AML-193 (cell line): Measurements from ENCODE around the gene CENPM.
A peak's percentile ranks its signal among the peaks of the same experiment; 100 is the strongest.
"Not testable (repeated sequence)": the region's sequence is repeated elsewhere in the genome, so short reads cannot be mapped to it uniquely, and the experiment has no call there.

Source experiments
- DNase-seq, 2 experiments: peaks; one replicate each; lab custom pipeline; 2025; lab: John Stamatoyannopoulos, UW

CENPM gene

GRCh38 chr22:41966607-41967240 lies 19.8 kb upstream of the CENPM start:
- peak; percentile 82 to 88 for DNase-seq

GRCh38 chr22:41966225-41966606 lies 19.3 kb upstream of the CENPM start:
- no peak for DNase-seq

- no peak for DNase-seq
These were observed 17.1 kb upstream of the CENPM start for GRCh38 chr22:41964112-41964491.

- DNase-seq: peak; percentile 7 to 8
These were observed 16.6 kb upstream of the CENPM start for GRCh38 chr22:41963453-41964111.

- no peak for DNase-seq
These were observed 11.1 kb upstream of the CENPM start for GRCh38 chr22:41957941-41958556.

- no peak for DNase-seq
These were observed 5.8 kb upstream of the CENPM start for GRCh38 chr22:41952713-41953112.

- no peak for DNase-seq
These were observed 5.0 kb upstream of the CENPM start, which contains the start of gene SMIM45 for GRCh38 chr22:41951898-41952474. SMIM45 (plus strand) TSS chr22:41952150.

GRCh38 chr22:41949297-41949965 lies 2.5 kb upstream of the CENPM start:
- no peak for DNase-seq

GRCh38 chr22:41948928-41949296 lies 2.0 kb upstream of the CENPM start:
- DNase-seq: not testable (repeated sequence)

- DNase-seq: no peak
These were observed 1.2 kb upstream of the CENPM start for GRCh38 chr22:41948142-41948541.

GRCh38 chr22:41947424-41948080 lies 600 bp upstream of the CENPM start:
- no peak for DNase-seq

- DNase-seq: no peak
These were observed 3.2 kb downstream of the CENPM start for GRCh38 chr22:41943661-41944209.

GRCh38 chr22:41940832-41941765 lies 5.9 kb downstream of the CENPM start:
- DNase-seq: peak; percentile 31 to 49

- no peak for DNase-seq
These were observed 6.7 kb downstream of the CENPM start for GRCh38 chr22:41939981-41940831.

GRCh38 chr22:41936894-41937169 lies 10.1 kb downstream of the CENPM start:
- no peak for DNase-seq

- no peak for DNase-seq
These were observed 11.4 kb downstream of the CENPM start for GRCh38 chr22:41935509-41935908.

GRCh38 chr22:41935015-41935351 lies 12.0 kb downstream of the CENPM start:
- DNase-seq: no peak

GRCh38 chr22:41934284-41935014 lies 12.5 kb downstream of the CENPM start:
- no peak for DNase-seq
